HG02943 (cell line): ENCODE results near the gene STAM2.
A peak's percentile ranks its signal among the peaks of the same experiment; 100 is the strongest.
"Not testable (repeated sequence)": the region's sequence is repeated elsewhere in the genome, so short reads cannot be mapped to it uniquely, and the experiment has no call there.

Source experiments
- ATAC-seq: cut with Tn5 transposase; IDR thresholded peaks from one replicate; pipeline ENCODE4 v1.9.1; 2021; ENCODE audit warnings: mild to moderate bottlenecking, low read depth, moderate library complexity; ENCODE audit not compliant: unreplicated experiment

STAM2 gene

GRCh38 chr2:152175368-152176112 lies at the start of gene STAM2:
TSS of gene STAM2 (minus strand) at chr2:152175763. CDS start at chr2:152175642, 121 bp downstream.
- ATAC-seq, result peak; percentile 88

- ATAC-seq, result no peak
Measured at GRCh38 chr2:152223977-152224376, 48.4 kb upstream of the STAM2 start.

GRCh38 chr2:152222975-152223637 lies 47.5 kb upstream of the STAM2 start:
- ATAC-seq, result no peak

- no peak for ATAC-seq
Measured at GRCh38 chr2:152221839-152222238, 46.3 kb upstream of the STAM2 start.

- ATAC-seq, result no peak
Measured at GRCh38 chr2:152219077-152219828, 43.7 kb upstream of the STAM2 start.

- ATAC-seq, result no peak
Measured at GRCh38 chr2:152201466-152201830, 25.9 kb upstream of the STAM2 start.

GRCh38 chr2:152200565-152201465 lies 25.3 kb upstream of the STAM2 start:
- ATAC-seq, result no peak

- no peak for ATAC-seq
Measured at GRCh38 chr2:152200101-152200500, 24.5 kb upstream of the STAM2 start.

- ATAC-seq, result no peak
Measured at GRCh38 chr2:152198499-152198898, 22.9 kb upstream of the STAM2 start.

- ATAC-seq, result not testable (repeated sequence)
Measured at GRCh38 chr2:152197508-152198284, 22.1 kb upstream of the STAM2 start.

GRCh38 chr2:152189622-152190495 lies 14.3 kb upstream of the STAM2 start:
- no peak for ATAC-seq

GRCh38 chr2:152186808-152187207 lies 11.2 kb upstream of the STAM2 start:
- ATAC-seq, result not testable (repeated sequence)

GRCh38 chr2:152186262-152186661 lies 10.7 kb upstream of the STAM2 start:
- no peak for ATAC-seq

- no peak for ATAC-seq
Measured at GRCh38 chr2:152183401-152184073, 8.0 kb upstream of the STAM2 start.

GRCh38 chr2:152177667-152178066 lies 2.1 kb upstream of the STAM2 start:
- ATAC-seq, result not testable (repeated sequence)

- peak; percentile 3 for ATAC-seq
Measured at GRCh38 chr2:152176113-152176714, 651 bp upstream of the STAM2 start.

- peak; percentile 13 for ATAC-seq
Measured at GRCh38 chr2:152175012-152175367, 573 bp downstream of the STAM2 start.

- ATAC-seq, result no peak
Measured at GRCh38 chr2:152174574-152174973, 989 bp downstream of the STAM2 start.
